Peyer's patch (tissue), 4 donors: ENCODE results near the gene ASAP3. TPM values are rescaled to one million over a fixed set of nuclear protein-coding genes. Genes with fewer than 3 reads are reported as not detected.

Source experiments
- DNase-seq, 3 donors: peaks; one replicate each; pipeline ENCODE4 v3.0.0-alpha.2; 2017 to 2019
- H3K27ac ChIP-seq, 4 donors: fragments of 200-600 bp; sonication (generic); one replicate each; pipeline ENCODE4 v1.5.1; 2016 to 2019
- H3K27me3 ChIP-seq, 2 donors: fragments of 200-600 bp; sonication (generic); one replicate each; pipeline ENCODE4 v1.5.1; 2019
- H3K36me3 ChIP-seq, 3 donors: fragments of 200-600 bp; sonication (generic); one replicate each; pipeline ENCODE4 v1.5.1; 2016 to 2019
- H3K4me1 ChIP-seq, 4 donors: fragments of 200-600 bp; sonication (generic); one replicate each; pipeline ENCODE4 v1.5.1; 2016 to 2019
- H3K4me3 ChIP-seq, 4 donors: fragments of 200-600 bp; sonication (generic); 1 replicate in 3 of 4; 2 replicates in 1 of 4; pipeline ENCODE4 v1.5.1; 2016 to 2019; ENCODE audit warnings: mild to moderate bottlenecking in 1 of 4
- H3K9me3 ChIP-seq, 4 donors: fragments of 200-600 bp; sonication (generic); one replicate each; pipeline ENCODE4 v1.5.1; 2016 to 2019; ENCODE audit warnings: mild to moderate bottlenecking in 1 of 4
- CTCF ChIP-seq, 6 experiments: fragments of 450-650 bp in 4 of 6; fragments of 200-600 bp in 2 of 6; sonication (generic) in 1 of 6; IDR thresholded peaks; one replicate each; pipeline ENCODE4 v1.5.1; 2017 to 2019; ENCODE audit warnings: antibody characterized with exemption in 6 of 6, mild to moderate bottlenecking in 3 of 6, moderate library complexity in 1 of 6
- POLR2A ChIP-seq, 2 donors: fragments of 450-650 bp; IDR thresholded peaks; one replicate each; pipeline ENCODE4 v1.5.1; 2017; ENCODE audit warnings: antibody characterized with exemption in 2 of 2, mild to moderate bottlenecking in 2 of 2, moderate library complexity in 2 of 2
- total RNA-seq, 4 donors: library from RNA; depleted of rRNA; stranded (reverse); fragments of >200 nt; gene quantifications; one replicate each; pipeline ENCODE4 v1.1.0, GENCODE V29; 2016

Gene ASAP3
- total RNA-seq, 4 donors from 2014 or later = 11.2 to 33.5 (median 25.8) TPM

GRCh38 chr1:23395154-23395724 lies 88.7 kb downstream of the ASAP3 start:
- no peak for DNase-seq
- no peak overlapping the region for H3K4me3 ChIP-seq
- H3K4me1 ChIP-seq = peaks cover 0 to 8% (median 0%) of the 10 kb centered on the region in 4 donors
- H3K9me3 ChIP-seq = no peaks in the 10 kb centered on the region
- peak overlapping the region; percentile 13 to 84 (median 58) for H3K27ac ChIP-seq
- peaks cover 0 to 9% (median 0%) of the 10 kb centered on the region in 3 donors for H3K36me3 ChIP-seq
- TF ChIP-seq POLR2A (IDR thresholded peaks at IDR 0.05) = no peak
- no peak for TF ChIP-seq CTCF (IDR thresholded peaks at IDR 0.05)
- no peaks in the 10 kb centered on the region for H3K27me3 ChIP-seq

GRCh38 chr1:23394684-23395083 lies 89.3 kb downstream of the ASAP3 start:
- H3K27ac ChIP-seq = peak overlapping the region; percentile 39 to 84 (median 70)
- H3K4me1 ChIP-seq = peaks cover 0 to 8% (median 0%) of the 10 kb centered on the region in 4 donors
- H3K4me3 ChIP-seq = no peak overlapping the region
- peak; percentile 28 to 79 (median 60) for DNase-seq
- H3K27me3 ChIP-seq = no peaks in the 10 kb centered on the region
- peaks cover 0 to 9% (median 0%) of the 10 kb centered on the region in 3 donors for H3K36me3 ChIP-seq
- TF ChIP-seq CTCF (IDR thresholded peaks at IDR 0.05) = no peak
- no peak for TF ChIP-seq POLR2A (IDR thresholded peaks at IDR 0.05)
- no peaks in the 10 kb centered on the region for H3K9me3 ChIP-seq

- Histone ChIP-seq H3K27me3 (no peaks in the 10 kb centered on the region), H3K4me3 (no peak overlapping the region), H3K27ac (peak overlapping the region; percentile 39 to 84 (median 66)), H3K9me3 (no peaks in the 10 kb centered on the region), H3K4me1 (peaks cover 0 to 8% (median 0%) of the 10 kb centered on the region in 4 donors), H3K36me3 (peaks cover 0 to 9% (median 0%) of the 10 kb centered on the region in 3 donors)
- no peak for TF ChIP-seq POLR2A (IDR thresholded peaks at IDR 0.05)
- TF ChIP-seq CTCF (IDR thresholded peaks at IDR 0.05) = no peak
- DNase-seq = no peak
Measured at GRCh38 chr1:23394181-23394580, 89.8 kb downstream of the ASAP3 start.

- Histone ChIP-seq H3K4me1 (peaks cover 0 to 8% (median 0%) of the 10 kb centered on the region in 4 donors), H3K9me3 (no peaks in the 10 kb centered on the region), H3K27me3 (no peaks in the 10 kb centered on the region), H3K27ac (peak overlapping the region; percentile 39 to 84 (median 66)), H3K36me3 (peaks cover 0 to 9% (median 0%) of the 10 kb centered on the region in 3 donors), H3K4me3 (no peak overlapping the region)
- DNase-seq = no peak
- TF ChIP-seq POLR2A (IDR thresholded peaks at IDR 0.05) (no peak), CTCF (IDR thresholded peaks at IDR 0.05) (no peak)
Measured at GRCh38 chr1:23393706-23394105, 90.3 kb downstream of the ASAP3 start.

- no peak for TF ChIP-seq POLR2A (IDR thresholded peaks at IDR 0.05)
- TF ChIP-seq CTCF (IDR thresholded peaks at IDR 0.05) = no peak
- peaks cover 0 to 9% (median 0%) of the 10 kb centered on the region in 3 donors for H3K36me3 ChIP-seq
- H3K27me3 ChIP-seq = no peaks in the 10 kb centered on the region
- peaks cover 0 to 8% (median 0%) of the 10 kb centered on the region in 4 donors for H3K4me1 ChIP-seq
- no peak for DNase-seq
- H3K27ac ChIP-seq = no peak overlapping the region
- no peaks in the 10 kb centered on the region for H3K9me3 ChIP-seq
- H3K4me3 ChIP-seq = no peak overlapping the region
Measured at GRCh38 chr1:23392125-23392855, 91.7 kb downstream of the ASAP3 start.
